Progenitor cell of endocrine pancreas (in vitro differentiated cells): ENCODE measurements around the gene FCRLA. TPM values are rescaled to one million over a fixed set of nuclear protein-coding genes. Genes with fewer than 3 reads are reported as not detected.

Experiments used
- DNase-seq: peaks from one replicate; pipeline ENCODE4 v3.0.0; 2021; ENCODE audit warnings: low spot score; ENCODE audit not compliant: unreplicated experiment
- H3K27ac Mint-ChIP-seq: 2 replicates; pipeline ENCODE4 v1.8.0; 2021; ENCODE audit warnings: mild to moderate bottlenecking, moderate library complexity, mixed read lengths
- H3K27me3 Mint-ChIP-seq: 2 replicates; pipeline ENCODE4 v1.8.0; 2021; ENCODE audit warnings: mixed read lengths
- H3K36me3 Mint-ChIP-seq: 2 replicates; pipeline ENCODE4 v1.8.0; 2022; ENCODE audit warnings: mixed read lengths; ENCODE audit not compliant: insufficient read depth
- H3K4me1 Mint-ChIP-seq: 2 replicates; pipeline ENCODE4 v1.8.0; 2021; ENCODE audit warnings: low read depth, mixed read lengths
- H3K4me3 Mint-ChIP-seq: 2 replicates; pipeline ENCODE4 v1.8.0; 2021; ENCODE audit warnings: low read depth, mild to moderate bottlenecking, moderate library complexity, mixed read lengths
- H3K9me3 Mint-ChIP-seq: 2 replicates; pipeline ENCODE4 v1.8.0; 2021; ENCODE audit warnings: low read depth, mixed read lengths
- CTCF ChIP-seq: fragments of 200-600 bp; sonication (generic); IDR thresholded peaks from one replicate; pipeline ENCODE4 v1.5.0; 2021; ENCODE audit warnings: antibody characterized with exemption, mild to moderate bottlenecking; ENCODE audit not compliant: unreplicated experiment
- total RNA-seq: library from RNA; stranded (reverse); gene quantifications from 2 replicates; pipeline ENCODE4 v1.2.1, GENCODE V29; 2021

FCRLA gene
- total RNA-seq, 1 donor from 2014 or later = not detected

DNA sequence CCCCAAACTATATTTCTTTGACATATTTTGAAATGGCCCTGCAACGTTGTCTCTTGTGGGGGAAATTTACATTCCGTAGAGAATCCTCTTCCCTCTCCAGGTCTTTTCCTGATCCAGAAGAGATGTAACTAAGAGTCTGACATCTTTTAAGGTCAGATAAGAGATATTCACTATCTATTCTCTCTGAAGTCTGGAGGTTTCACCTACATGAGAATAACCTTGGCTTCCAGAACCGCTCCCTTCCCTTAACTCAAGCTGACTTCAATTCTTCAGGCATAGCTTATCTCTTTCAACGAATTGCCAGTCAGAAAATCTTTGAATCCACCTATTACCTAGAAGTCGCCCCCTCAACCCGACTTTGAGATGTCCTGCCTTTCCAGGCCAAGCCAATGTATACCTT is 24.2 kb downstream of the FCRLA start:
- Mint-ChIP-seq H3K27ac (no peak overlapping the region), H3K4me3 (no peak overlapping the region), H3K9me3 (no peaks in the 10 kb centered on the region), H3K27me3 (peaks cover 34% of the 10 kb centered on the region), H3K4me1 (peaks cover 13% of the 10 kb centered on the region), H3K36me3 (no peaks in the 10 kb centered on the region)
- DNase-seq = no peak
- TF ChIP-seq CTCF = no peak

- Mint-ChIP-seq H3K9me3 (no peaks in the 10 kb centered on the region), H3K4me3 (no peak overlapping the region), H3K27me3 (peaks cover 37% of the 10 kb centered on the region), H3K36me3 (no peaks in the 10 kb centered on the region), H3K27ac (no peak overlapping the region), H3K4me1 (peaks cover 13% of the 10 kb centered on the region)
- no peak for TF ChIP-seq CTCF
- no peak for DNase-seq
These were observed 25.1 kb downstream of the FCRLA start for GRCh38 chr1:161731981-161732718.

- Mint-ChIP-seq H3K4me3 (no peak overlapping the region), H3K27ac (no peak overlapping the region), H3K27me3 (peaks cover 37% of the 10 kb centered on the region), H3K4me1 (peaks cover 12% of the 10 kb centered on the region), H3K9me3 (no peaks in the 10 kb centered on the region), H3K36me3 (no peaks in the 10 kb centered on the region)
- TF ChIP-seq CTCF = no peak
- DNase-seq = no peak
These were observed 26.5 kb downstream of the FCRLA start for GRCh38 chr1:161733526-161733925.

- Mint-ChIP-seq H3K4me3 (no peak overlapping the region), H3K36me3 (no peaks in the 10 kb centered on the region), H3K4me1 (peaks cover 11% of the 10 kb centered on the region), H3K27ac (no peak overlapping the region), H3K9me3 (no peaks in the 10 kb centered on the region), H3K27me3 (peaks cover 27% of the 10 kb centered on the region)
- no peak for TF ChIP-seq CTCF
- DNase-seq = no peak
These were observed 28.8 kb downstream of the FCRLA start for GRCh38 chr1:161735837-161736236.

DNA sequence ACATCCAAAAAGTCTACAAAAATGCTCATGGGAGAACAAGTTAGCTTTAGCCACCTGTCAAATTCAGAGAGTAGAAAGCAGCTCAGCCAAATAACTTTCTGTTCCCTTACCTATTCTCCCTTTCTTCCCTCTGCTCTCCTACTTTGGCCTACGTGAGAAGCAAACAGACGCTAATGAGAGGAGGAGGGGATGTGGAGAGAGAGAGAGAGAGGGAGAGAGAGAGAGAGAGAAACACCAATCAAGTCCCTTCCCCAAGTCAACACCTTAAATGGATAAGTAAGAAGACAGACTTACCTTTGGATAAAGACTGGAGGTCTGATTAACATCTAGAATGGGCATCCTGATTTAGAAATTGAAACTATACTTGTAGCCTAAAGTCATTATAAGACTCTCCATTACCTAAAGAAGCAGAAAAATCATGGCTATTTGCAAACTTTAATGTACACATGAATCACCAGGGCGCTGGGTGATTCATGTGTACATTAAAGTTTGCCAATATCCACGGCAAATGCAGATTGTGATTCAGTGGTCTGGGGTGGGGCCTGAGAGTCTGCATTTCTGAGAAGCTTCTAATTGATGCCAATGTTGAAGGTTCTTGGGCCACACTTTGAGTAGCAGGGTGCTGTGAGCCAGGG is 29.4 kb downstream of the FCRLA start:
- H3K9me3 Mint-ChIP-seq = no peaks in the 10 kb centered on the region
- no peak for DNase-seq
- no peak overlapping the region for H3K27ac Mint-ChIP-seq
- H3K4me1 Mint-ChIP-seq = peaks cover 4% of the 10 kb centered on the region
- peaks cover 23% of the 10 kb centered on the region for H3K27me3 Mint-ChIP-seq
- H3K4me3 Mint-ChIP-seq = no peak overlapping the region
- no peaks in the 10 kb centered on the region for H3K36me3 Mint-ChIP-seq
- no peak for TF ChIP-seq CTCF
